MV-4-11 (cell line): Measurements from ENCODE around the gene IDH3B.
"Not testable (repeated sequence)": the region's sequence is repeated elsewhere in the genome, so short reads cannot be mapped to it uniquely, and the experiment has no call there.

Source experiments
- DNase-seq: peaks from one replicate; lab custom pipeline; 2025; lab: John Stamatoyannopoulos, UW

The IDH3B gene

DNA sequence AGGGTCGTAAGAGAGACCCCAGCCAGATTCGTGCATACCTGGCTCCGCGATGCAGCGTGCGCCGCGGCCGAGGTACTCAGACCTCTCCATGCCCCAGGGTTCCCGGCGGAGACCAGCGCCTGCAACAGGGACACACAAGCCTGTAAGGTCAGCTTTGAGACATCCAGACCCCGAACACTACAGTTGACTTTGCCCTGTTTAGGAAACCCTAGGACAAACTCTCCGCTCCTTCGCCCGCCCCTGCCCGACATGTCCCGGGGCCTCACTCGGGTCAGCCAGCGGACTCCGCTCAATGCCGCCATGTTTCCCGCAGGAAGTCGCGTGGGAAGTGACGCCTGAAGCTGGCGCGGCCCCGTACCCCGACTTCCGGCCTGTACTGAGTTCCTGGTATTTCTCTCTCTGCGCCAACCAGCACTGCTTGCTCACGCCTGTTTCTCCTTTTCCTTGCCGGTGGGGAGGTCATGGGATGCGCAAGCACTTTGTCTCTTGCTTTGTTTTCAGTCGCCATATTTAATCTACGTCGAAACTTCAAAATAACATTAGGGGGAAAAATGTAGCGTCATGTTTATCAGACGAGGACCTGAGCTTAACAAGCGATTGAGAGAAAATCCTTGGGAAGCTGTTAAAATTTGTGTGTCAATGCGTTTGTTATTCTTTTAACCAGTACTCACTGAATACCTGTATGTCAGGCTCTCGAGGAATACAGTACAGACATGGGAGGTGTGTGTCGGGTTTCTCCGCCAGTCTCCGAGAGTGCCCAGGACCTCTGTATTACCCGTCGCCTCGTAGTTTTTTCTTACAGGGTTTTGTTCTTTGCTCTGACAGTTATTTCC, at the start of gene IDH3B:
IDH3B (minus strand) TSS at position 330 of the 833 bp plus-strand sequence; CDS start at position 302, 28 bp downstream.
- peak; percentile 95 for DNase-seq

DNA sequence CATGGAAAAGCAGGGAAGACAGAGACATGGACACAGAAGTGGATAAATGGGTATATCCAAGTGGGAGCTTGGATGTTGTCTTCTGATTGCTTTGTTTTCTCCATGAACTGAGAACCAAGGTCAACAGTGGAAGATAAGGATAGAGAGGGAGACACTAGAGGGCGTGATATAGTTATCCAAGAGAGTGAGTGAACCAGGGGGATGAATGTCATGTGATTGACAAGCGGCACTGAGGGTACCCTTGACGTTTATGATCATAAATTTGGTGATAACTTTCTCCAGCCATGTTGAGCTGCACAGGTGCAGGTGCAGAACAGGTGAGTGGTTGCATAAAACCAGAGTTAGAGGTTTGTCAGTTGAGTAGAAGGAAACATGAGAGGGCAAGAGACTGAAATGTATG, 49.3 kb upstream of the IDH3B start:
- no peak for DNase-seq

DNA sequence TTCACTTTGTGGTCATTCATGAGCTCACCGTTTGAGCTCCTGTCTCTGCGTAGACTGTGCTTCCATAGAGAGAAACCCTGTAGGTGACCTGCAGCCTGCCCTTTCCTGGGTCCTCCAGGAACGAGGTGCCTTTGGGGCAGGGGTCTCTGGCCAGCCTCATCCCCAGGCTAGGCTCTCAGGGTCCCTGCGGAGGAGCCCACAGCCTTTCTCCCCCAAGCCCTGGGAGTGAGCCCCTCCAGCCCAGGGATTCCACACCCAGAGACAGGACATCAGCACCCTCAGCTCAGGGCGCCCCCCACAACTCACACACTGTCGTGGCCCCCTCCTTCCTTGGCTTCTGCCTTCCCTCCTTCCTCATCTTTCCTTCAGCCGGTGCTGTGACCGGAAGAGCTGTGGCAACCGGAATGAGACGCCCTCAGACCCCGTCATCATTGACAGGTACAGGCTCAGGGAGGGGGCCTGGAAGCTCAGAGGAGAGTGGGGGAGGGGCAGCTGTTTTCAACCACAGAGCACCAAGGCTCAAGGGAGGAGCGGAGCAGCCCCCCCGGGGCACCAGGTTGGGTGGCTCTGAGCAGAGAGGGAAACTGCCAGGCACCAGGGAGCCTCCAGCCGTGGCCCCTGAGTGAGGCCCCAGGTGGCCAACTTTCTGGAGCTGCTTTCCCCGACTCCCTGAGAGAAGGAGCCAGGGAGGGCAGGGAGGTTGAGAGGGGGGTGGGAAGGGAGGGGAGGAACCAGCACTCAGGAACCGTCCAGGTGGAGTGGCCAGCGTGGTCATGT, 45.4 kb upstream of the IDH3B start:
- DNase-seq = no peak

DNA sequence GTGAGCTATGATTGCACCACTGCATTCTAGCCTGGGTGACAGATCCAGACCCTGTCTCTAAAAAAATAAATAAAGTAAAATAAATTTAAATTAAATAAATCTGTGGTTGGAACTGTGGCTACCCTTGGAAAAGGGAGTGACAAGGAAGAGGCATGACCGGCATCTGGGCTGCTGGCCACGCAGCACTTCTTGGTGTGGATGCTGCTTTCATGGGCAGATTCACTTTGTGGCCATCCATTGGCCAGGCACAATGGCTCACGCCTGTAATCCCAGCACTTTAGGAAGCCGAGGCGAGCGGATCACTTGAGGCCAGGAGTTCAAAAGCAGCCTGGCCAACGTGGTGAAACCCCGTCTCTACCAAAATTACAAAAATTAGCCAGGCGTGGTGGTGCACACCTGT, 44.6 kb upstream of the IDH3B start:
- DNase-seq = no peak

DNA sequence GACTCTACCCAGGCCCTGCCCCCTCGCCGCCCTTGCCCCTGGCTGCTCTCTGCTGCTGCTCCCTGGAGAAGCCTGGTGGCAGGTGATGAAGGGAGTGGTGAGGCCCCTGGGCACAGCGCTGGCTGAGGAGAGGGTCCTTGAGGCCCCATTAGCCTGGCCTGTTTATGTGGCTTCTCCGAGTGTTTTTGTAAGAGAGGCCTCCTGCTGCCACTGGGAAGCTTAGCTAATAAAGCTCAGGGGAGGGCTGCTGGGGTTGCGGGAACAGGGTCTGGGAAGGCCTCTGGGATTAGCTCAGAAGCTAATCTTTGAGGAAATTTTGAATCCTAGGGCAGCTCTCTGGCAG, 44.0 kb upstream of the IDH3B start:
- no peak for DNase-seq

DNA sequence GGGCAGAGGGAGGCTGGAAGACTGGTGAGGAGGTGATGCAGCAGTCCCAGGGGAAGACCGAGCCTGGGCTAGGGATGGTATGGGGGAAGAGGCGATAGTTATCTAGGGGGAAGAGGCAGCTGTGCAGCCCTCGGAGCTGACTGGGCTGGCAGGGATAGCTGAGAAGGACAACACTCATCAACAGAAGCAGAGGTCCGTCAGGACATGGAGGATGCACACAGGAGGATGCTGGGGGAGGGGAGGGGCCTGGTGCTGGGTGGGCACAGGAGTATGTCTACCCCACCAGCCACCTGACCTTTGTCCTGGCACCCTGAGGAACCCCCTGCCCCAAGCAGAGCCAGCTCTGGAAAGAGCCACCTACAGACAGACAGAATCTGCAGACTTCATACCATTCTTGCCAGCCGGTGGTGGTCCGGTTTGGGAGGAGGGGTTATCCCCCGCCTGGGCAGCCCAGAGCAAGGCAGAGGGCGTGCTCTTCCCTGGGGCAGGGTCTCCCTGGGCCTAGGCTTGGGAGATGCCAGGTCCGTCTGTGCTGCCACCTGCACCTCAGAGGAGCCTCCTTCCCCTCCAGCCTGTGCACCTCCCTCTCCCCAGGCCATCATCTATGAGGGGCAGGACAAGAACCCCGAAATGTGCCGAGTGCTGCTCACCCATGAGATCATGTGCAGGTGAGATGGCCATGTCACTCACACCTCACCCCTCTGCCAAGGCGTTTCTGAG, 43.5 kb upstream of the IDH3B start:
- no peak for DNase-seq

DNA sequence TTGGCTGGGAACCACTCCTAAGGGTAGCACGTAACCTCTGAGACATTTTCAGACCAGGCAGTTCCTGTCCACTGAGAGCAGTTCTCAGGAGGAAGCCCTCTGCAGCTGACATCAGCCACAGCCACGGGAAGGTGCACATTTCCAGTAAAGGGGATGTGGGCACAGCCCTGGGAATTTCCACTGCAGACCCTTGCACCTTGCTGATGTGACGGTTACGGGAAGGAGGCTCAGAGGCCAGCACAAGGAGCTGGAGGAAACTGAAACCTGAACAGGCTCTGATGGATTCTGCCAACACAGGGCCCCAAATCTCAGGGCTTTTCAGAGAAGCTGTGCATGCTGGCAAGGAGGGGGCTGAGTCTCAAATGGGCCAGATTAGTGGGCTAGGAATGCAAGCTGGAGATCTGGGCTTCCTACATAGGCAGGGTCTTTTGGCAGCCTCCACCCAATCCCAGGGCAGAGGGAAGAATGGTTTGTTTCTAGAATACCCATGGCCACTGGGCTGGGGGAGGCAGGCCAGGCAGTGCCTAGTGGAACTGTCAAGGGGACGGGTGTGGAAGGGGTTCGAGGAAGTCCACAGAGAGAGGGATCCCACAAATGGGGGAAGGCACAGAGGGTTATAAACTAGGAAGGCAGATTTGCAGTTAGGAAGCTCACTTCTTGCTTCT, 42.8 kb upstream of the IDH3B start:
- DNase-seq = no peak

DNA sequence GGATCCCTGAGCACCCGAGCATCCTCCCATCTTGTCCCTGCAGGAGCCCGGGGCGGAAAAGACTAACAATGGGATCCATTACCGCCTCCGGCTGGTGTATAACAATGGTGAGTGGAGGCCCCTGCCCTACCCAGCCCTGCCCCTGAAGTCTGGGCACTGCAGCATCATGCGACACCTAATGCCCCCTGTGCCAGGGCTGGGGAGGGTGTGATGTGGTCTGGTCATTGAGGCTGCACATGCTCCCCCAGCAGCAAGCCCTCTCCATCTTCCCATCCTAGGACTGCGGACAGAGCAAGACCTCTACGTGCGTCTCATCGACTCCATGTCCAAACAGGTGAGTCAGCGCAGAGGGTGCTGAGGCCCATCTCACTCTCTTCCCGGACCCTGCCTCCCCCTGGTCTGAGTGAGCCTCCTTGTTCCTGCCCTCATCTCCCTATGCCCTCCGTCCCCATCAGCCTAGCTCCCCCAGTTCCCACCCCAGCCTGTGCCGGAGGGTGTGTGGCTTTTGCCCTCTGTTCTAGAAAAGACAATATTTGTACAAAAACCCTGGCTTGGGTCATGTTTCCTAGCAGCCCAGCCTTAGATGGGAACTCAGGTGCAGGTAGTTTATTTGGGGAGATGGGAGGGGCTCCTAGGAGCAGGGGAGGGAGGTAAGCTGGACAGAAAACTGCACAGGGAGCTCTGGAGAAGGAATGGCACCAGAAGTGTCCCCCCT, 42.1 kb upstream of the IDH3B start:
- no peak for DNase-seq

DNA sequence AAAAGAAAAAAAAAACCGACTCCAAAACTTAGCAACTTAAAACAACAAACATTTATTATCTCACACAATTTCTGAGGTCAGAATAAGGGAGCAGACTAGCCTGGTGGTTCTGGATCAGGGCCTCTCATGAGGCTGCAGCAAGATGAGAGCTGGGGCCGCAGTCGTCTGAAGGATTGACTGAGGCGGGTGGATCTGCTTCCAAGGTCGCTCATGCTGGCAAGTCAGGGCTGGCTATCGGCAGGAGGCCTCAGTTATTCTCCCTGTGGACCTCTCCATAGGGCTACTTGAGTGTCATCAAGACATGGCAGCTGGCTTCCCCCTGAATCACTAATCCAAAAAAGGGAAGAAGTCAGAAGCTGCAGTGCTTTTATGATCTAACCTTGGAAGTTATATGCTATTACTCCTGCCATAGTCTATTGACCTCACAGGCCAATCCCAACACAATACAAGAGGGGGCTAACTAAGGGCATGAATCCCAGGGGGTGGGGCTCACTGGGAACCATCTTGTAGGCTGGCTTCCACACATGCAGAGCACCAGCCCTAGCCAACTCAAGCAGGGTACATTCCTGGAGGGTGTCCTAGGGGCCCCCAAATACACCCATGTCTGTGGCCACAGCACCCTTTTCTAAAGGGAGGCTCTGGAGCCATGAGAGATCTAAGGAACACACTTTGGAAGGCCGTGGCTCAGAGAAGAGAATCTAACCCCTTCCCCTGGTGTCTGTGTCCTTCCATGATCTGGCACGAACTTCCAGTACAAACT, 39.9 kb upstream of the IDH3B start:
- DNase-seq = no peak

DNA sequence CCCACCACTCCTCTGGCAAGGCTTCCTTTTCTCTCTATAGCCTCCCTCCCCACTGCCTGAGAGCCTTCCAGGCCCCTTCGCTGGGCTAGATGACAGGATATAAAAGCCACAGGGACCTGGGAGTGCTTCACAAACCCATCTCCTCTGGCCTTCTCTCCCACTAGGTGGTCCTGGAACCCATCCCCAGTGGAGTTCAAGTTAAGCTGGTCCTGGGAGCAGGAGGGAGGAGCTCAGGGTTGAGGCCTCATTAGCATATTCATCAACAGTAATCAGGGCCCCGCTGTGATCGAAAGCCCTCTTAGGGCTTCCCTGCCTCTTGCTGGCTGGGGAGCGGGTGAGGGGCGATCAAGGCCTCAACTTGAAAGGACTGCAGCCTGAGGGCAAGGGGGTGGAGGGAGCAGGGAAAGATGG, 37.7 kb upstream of the IDH3B start:
- DNase-seq = no peak

DNA sequence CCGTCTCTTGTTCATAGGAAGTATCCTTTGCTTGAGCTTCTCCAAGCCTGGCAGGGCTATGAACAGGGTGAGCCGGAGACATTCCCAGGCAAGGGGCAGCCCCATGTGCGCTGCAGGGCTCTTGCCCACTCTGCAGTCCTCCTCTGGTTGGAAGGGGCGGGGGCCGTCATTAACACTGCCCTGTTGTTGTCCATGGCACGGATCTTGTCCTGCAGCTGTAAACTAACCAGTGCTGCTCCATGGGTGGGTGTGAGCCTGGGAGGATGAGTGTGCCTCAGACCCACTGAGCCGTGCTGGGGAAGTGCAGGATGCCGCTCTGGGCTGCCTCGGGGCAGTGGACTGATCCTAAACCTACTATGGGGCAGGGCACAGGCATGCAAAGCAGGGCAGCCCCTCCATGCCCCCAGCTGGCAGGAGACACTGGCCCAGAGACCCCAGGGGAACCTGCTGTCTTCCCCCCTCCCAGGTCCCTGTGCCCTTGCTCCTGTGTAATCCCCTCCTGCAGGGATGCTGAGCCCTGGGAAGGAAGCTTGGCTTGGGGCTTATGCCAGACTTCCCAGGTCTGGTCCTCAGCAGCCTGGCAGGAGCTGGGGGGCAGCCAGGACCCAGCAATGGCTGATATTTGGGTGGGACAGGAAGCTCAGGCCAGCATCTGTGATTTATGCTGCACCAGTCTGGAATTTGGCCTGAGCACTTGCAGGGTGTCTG, 37.1 kb upstream of the IDH3B start:
- no peak for DNase-seq

DNA sequence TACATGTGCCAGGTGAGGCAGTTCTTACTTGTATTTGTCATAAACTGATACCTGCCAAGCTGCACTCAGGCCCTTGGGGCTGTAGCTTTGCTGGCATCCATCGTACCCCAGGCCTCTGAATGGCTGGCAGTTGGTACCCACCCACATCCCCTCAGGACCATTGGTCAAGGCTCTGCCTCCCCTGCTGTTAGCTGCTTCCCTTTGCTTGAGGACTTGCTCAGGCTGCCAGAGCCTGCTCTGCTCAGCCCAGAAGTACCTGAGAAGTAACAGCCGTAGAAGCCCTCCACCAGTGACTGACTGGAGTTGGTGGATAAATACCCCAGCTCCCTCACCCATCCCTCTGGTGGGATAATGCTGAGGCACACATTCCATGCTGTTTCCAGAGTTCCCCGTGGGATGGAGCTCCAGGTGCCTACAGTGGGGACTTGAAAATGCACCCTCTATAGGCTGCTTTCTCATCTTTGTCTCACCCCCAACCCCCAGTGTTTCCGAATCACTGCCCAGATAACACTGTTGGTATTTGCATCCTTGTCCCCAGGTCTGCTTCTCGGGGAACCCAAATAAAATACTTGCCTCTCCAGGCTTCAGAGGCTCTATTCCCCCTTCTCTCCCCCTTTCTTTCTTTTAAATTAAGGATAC, 35.9 kb upstream of the IDH3B start:
- DNase-seq = no peak

DNA sequence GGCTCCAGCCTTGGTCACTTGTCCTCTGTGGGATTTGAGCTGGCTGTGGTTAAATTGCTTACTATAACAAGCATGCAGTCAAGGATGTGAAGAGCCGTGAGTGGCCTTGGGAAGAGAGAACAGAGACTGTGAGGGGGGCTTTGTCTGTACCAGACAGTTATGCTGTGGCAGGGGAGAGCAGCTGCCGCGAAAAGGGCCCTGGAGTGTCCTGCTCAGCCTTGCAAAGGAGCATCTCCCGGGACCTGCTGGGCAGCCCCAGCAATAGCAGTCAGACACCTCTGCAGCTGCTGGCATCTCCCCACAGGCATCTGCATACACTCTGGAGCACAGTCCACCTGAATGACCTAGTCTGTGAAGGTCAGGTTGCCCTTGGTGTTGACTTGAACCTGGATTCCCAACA, 34.9 kb upstream of the IDH3B start:
- DNase-seq = no peak

DNA sequence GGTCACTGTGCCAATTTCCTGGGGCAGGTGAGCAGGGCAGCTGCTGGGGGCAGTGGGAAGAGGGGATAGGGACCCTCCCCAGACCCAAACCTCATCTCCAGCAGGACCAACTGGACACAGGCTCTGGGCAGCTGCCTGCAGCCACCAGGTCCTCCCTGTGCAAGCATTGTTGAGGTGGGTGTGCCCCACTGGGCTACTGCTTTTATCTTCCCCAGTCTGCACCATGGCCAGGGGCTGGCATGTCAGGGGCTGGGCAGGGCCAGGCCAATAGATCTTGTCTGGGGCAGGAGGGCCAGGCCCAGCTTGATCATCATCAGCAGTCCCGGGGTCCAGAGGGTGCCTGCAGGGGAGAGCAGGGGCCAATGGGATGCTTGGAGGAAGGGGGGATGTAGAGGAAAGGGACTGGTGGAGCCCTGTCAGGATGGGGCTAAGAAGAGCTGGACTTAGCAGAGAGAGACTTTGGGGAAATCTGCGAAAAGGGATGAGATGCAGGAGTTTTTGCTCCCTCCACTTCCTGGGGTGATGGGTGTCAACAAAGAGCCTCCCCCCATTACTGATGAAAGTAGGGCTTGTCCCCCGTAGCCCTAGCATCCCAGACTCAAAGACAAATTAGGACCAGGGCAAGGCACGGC, 34.3 kb upstream of the IDH3B start:
- no peak for DNase-seq

DNA sequence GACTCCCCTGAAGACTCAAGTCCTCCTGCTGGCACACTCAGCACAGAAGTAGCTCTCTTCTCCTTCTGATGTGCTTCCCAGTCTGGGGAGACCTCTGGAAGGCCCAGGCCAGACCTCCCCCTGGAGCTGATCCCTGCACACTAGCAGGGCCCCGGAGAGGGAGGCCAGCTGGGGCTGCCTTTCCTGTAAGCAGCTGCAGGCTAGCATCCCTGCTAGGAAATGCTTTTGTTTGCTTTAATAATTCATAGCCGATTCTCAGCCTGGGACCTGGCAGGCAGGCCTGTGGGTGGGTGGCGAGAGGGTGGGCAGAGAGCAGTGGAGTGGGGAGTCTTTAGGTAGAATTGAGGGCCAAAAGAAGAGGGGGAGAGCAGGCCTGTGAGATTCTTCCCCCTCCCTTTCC, 33.8 kb upstream of the IDH3B start:
- no peak for DNase-seq

DNA sequence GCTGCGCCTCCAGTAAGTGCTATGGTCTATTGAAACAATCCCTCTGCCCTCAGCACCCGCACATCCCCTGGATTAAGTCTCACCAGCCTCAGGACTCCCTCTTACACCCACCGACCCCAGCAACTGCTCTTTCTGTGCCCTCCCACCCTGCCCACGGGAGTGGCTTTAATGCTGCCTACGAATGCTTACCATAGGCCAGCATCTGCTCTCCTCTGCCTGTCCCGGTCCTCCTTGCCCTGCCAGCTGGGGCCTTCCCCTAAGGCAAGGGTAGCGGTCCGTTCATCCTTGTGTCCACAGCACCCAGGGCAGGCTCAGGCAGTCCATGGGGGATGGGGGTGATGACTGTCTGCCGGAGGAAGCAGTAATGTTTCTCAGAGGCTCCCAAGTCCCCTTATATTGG, 32.6 kb upstream of the IDH3B start:
- no peak for DNase-seq

DNA sequence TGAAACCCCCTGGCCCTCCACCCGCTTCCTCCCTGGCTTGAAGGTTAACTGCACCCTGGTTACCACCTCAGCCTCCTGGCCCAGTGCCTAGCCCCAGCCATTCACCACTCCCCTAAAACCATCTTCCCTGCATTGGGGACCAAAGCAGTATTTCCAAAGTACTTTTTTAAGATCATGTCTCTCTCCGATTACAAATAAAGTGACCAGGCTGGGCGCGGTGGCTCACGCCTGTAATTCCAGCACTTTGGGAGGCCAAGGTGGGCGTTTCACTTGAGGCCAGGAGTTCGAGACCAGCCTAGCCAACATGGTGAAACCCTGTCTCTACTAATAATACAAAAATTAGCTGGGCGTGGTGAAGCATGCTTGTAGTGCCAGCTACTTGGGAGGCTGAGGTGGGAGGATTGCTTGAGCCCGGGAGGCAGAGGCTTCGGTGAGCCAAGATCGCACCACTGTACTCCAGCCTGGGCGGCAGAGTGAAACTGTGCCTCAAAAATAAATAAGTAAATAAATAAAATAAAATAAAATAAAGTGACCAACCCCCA, 32.0 kb upstream of the IDH3B start:
- DNase-seq = not testable (repeated sequence)

DNA sequence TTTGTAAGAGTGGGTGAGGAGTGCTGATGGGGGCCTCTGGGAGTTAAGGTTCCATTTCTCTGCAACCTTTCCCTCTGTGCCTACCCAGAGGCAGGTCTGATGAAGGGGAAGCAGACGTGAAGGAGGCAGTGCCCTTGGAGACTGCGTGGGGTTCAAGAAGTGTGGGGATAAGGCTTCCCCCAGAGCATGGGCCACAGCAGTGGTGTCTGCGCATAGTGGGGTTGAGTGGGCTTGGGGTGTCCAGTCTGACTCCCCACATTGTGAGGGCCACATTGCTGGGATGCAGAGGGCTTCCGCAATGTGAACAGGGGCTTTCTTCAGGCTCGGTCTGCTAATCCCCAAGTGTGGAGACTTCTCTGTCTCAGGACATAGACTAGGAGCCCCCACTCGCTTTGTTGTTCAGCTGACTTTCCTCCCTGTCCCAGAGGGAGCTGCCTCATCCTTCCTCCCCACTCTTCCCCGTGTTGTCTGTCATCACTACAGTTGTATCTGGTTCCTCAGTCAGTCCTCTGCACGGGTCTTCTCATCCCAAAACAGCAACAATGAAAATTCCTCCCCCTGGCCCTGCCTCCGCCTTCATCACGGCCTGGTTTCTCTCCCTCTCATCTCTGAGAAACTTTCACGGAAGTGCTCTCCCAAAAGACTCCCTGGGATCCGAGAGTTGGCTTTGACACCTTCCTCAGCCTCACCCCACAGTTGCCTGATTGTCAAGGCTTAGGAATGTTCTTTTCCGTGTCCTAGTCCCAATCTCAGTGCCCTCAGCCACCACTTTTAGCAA, 31.4 kb upstream of the IDH3B start:
- no peak for DNase-seq
